ENCODE measurements around the gene HNRNPLL. TPM values are rescaled to one million over a fixed set of nuclear protein-coding genes. Genes with fewer than 3 reads are reported as not detected.

Gene HNRNPLL
- total RNA-seq, 4 donors from 2014 or later = 20.0 to 42.9 (median 21.9) TPM

DNA sequence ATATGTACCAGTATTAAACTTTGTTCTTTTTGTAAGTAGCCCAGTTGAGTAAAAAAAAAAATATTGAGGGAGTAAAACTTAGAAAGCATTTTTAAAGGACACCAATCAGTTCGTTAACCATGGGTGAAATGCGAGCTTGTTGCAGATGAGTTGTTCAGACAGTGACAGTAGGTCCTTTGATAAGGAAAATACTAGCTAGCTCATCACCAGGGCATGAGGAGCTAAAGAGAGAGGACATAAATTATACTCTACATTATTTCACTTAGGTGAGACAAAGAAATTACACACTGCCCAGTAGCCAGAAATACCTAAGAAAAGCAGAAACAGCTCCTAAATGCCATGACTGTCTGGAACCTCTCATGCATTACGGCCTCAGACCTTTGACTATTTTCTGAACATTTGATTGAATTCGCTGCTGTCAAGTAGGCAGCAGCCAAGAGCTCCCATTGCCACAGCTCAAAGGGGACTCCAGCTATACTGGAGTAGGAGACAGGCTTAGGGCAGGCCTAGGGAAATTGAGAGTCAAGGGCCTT, 2.6 kb upstream of the HNRNPLL start:
- in situ Hi-C loops (cut with MboI; ENCODE audit: low sequenced_read_pairs in 4 of 4) (loop anchor here in 2 of 4 donors (10.0 kb wide), 1 partner anchor 59 kb away; the partner anchor contains the start of gene GALM (in 2 of the 2)), intact Hi-C loops (cut with DNase I; ENCODE audit: low total_unique reads) (no loop called here)
- TF ChIP-seq, protein P1, sequence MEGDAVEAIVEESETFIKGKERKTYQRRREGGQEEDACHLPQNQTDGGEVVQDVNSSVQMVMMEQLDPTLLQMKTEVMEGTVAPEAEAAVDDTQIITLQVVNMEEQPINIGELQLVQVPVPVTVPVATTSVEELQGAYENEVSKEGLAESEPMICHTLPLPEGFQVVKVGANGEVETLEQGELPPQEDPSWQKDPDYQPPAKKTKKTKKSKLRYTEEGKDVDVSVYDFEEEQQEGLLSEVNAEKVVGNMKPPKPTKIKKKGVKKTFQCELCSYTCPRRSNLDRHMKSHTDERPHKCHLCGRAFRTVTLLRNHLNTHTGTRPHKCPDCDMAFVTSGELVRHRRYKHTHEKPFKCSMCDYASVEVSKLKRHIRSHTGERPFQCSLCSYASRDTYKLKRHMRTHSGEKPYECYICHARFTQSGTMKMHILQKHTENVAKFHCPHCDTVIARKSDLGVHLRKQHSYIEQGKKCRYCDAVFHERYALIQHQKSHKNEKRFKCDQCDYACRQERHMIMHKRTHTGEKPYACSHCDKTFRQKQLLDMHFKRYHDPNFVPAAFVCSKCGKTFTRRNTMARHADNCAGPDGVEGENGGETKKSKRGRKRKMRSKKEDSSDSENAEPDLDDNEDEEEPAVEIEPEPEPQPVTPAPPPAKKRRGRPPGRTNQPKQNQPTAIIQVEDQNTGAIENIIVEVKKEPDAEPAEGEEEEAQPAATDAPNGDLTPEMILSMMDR (IDR thresholded peaks at IDR 0.05 in 4 of 5, conservative IDR thresholded peaks at IDR 0.05 in 1 of 5) = no peak
- TF ChIP-seq POLR2A (IDR thresholded peaks at IDR 0.05) = no peak
- no peaks in the 10 kb centered on the region for H3K9me3 ChIP-seq
- H3K4me1 ChIP-seq = peaks cover 11 to 18% of the 10 kb centered on the region in 2 donors
- ATAC-seq (no peak), DNase-seq (no peak)
- H3K27me3 ChIP-seq = no peaks in the 10 kb centered on the region
- no peaks in the 10 kb centered on the region for H3K36me3 ChIP-seq
- H3K27ac ChIP-seq = no peak overlapping the region
- H3K4me3 ChIP-seq = no peak overlapping the region

DNA sequence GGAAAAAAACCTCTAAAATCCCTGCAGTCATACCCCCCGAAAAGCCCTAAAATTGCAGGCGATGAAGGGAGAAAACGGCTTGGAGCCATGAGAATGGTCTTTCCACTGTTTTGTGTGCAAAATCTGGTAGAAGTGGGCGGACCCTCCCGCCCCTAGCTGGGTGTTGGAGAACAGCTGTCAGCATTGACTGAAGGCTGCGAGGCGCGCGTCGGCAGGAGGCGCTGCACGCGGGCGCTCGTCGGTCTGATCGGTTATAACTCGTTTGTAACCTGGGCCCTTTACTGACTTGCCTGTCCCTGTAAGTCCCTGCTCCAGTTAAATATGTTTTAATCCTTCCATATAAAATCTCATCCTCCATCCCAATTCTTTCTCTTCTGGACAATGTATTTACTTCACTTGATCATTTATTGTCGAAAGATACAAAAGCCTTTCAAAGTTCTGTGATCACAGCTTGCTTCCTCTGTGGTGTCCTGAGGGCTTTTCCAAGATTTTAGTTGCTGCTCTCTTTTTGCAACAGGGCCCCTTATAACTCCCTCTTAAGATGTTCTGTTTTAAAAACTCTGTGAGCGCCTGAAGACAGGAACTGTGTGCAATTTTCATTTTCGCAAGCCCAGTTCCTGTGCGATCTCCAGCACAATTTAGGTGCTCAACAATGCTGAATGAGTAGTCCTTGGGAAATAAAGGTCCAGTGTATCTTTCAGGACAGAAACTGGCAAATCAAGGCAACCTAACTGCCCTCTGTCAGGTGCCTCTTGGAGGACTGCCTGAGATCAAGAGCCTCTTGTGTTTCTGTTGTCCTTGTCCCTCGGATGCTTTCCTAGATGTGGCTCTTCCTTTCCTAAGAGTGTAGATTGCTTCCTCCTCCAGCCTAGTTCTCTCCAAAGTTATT, 918 bp upstream of the HNRNPLL start:
- H3K4me1 ChIP-seq = peaks cover 28 to 35% of the 10 kb centered on the region in 2 donors
- peak; percentile 46 to 63 for ATAC-seq
- intact Hi-C loops (cut with DNase I; ENCODE audit: low total_unique reads) (loop anchor here (2.0 to 5.0 kb wide), 6 partner anchors 63 to 227 kb away; partner anchors contain the start of genes ATL2, GALM and SRSF7), in situ Hi-C loops (cut with MboI; ENCODE audit: low sequenced_read_pairs in 4 of 4) (loop anchor here in 2 of 4 donors (10.0 kb wide), 1 partner anchor 61 kb away; the partner anchor contains the start of gene GALM (in 2 of the 2))
- H3K27me3 ChIP-seq = no peaks in the 10 kb centered on the region
- peak overlapping the region; percentile 80 to 93 (median 90) for H3K4me3 ChIP-seq
- TF ChIP-seq POLR2A (IDR thresholded peaks at IDR 0.05) = no peak
- TF ChIP-seq, protein P1 (IDR thresholded peaks at IDR 0.05 in 4 of 5, conservative IDR thresholded peaks at IDR 0.05 in 1 of 5) = peak; percentile 67 to 97 (median 88)
- H3K36me3 ChIP-seq = no peaks in the 10 kb centered on the region
- no peaks in the 10 kb centered on the region for H3K9me3 ChIP-seq
- peak overlapping the region; percentile 94 to 98 (median 98) for H3K27ac ChIP-seq
- peak; percentile 25 to 81 for DNase-seq

DNA sequence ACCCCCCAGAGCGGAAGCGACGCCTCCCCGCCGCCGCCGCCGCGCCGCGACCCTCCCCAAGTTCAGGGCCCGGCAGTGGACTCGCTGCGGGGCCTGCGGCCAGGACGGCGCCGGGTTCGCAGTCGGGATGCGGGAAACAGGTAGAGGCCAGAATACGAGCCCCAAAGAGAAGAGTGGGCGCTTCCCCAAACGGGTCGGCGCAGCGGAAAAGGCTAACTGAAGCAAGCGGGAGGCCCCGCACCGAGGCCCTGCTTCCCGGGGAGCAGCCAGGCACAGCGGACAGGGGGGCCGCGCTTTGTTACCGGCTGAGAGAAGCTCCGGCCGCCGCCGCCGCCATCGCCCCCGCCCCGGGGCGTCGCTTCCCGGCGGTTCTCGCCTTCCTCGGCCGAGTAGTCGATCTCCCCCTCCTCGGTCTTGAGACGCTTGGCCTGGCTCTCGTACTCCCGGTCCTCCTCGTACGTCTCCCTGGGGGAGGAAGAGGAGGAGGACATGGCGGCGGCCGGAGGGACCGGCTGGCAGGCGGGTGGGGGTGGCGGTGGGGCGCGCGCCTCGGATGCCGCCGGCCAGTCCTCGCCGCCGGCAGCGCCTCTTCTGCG, 494 bp downstream of the HNRNPLL start:
- Histone ChIP-seq H3K27ac (peak overlapping the region; percentile 94 to 98 (median 98)), H3K4me3 (peak overlapping the region; percentile 80 to 93 (median 90)), H3K9me3 (no peaks in the 10 kb centered on the region), H3K36me3 (no peaks in the 10 kb centered on the region), H3K27me3 (no peaks in the 10 kb centered on the region), H3K4me1 (peaks cover 34 to 49% of the 10 kb centered on the region in 2 donors)
- DNase-seq (peak in 1 of 2 donors; percentile 40), ATAC-seq (peak; percentile 39 to 45)
- TF ChIP-seq, protein P1 (IDR thresholded peaks at IDR 0.05 in 4 of 5, conservative IDR thresholded peaks at IDR 0.05 in 1 of 5) = peak in 2 of 5 experiments; percentile 7 to 12
- TF ChIP-seq POLR2A (IDR thresholded peaks at IDR 0.05) = no peak
- in situ Hi-C loops (cut with MboI; ENCODE audit: low sequenced_read_pairs in 4 of 4) (loop anchor here in 2 of 4 donors (10.0 kb wide), 1 partner anchor 63 kb away; the partner anchor contains the start of gene GALM (in 2 of the 2)), intact Hi-C loops (cut with DNase I; ENCODE audit: low total_unique reads) (loop anchor here (2.0 to 5.0 kb wide), 6 partner anchors 65 to 225 kb away; partner anchors contain the start of genes ATL2, GALM and SRSF7)

DNA sequence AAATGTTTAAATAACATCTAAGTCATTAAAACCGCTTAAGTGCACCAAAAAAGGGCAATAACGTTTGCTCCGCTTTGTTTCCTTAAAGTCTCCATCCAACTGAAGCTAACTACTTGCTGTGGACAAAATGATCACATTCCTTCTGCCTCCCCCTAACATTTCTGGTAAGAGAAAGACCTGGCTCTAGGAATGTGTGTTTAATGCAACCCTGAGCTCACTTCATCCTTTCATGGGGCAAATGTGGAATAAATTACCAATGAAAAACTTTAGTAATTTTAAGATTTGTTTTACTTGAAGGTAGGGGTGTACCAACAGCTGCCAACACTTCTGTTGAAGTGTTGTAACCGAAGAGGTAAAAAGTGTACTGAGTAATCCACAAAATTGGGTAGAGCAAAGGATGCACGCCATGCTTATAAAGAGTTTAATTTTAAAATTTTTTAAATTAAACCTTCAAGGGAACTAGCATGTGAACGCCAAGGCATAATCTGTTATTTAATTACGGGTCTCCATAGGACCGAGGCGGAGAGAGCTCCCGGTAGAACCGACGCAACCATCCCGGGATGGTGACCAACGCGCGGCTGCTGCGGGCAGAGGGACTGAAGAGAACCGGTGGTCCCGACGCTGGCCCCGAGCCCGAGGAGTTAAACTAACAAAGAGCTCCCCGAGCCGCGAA, 1.1 kb downstream of the HNRNPLL start:
- DNase-seq = no peak
- H3K27ac ChIP-seq = peak overlapping the region; percentile 94 to 98 (median 98)
- ATAC-seq = no peak
- H3K4me3 ChIP-seq = peak overlapping the region; percentile 80 to 93 (median 90)
- H3K9me3 ChIP-seq = no peaks in the 10 kb centered on the region
- TF ChIP-seq, protein P1 (IDR thresholded peaks at IDR 0.05 in 4 of 5, conservative IDR thresholded peaks at IDR 0.05 in 1 of 5) = no peak
- no peak for TF ChIP-seq POLR2A (IDR thresholded peaks at IDR 0.05)
- in situ Hi-C loops (cut with MboI; ENCODE audit: low sequenced_read_pairs in 4 of 4) = loop anchor here in 2 of 4 donors (10.0 kb wide), 1 partner anchor 63 kb away; the partner anchor contains the start of gene GALM (in 2 of the 2)
- H3K36me3 ChIP-seq = no peaks in the 10 kb centered on the region
- intact Hi-C loops (cut with DNase I; ENCODE audit: low total_unique reads) = loop anchor here (2.0 to 5.0 kb wide), 6 partner anchors 65 to 225 kb away; partner anchors contain the start of genes ATL2, GALM and SRSF7
- H3K4me1 ChIP-seq = peaks cover 40 to 55% of the 10 kb centered on the region in 2 donors
- no peaks in the 10 kb centered on the region for H3K27me3 ChIP-seq
